ENCODE data around the gene SNX30.

The SNX30 gene

GRCh38 chr9:112784020-112784785 is 33.6 kb downstream of the SNX30 start:
- no peak overlapping the region for H3K27ac Mint-ChIP-seq
- H3K36me3 Mint-ChIP-seq (ENCODE audit: low read depth), result no peaks in the 10 kb centered on the region
- no peaks in the 10 kb centered on the region for H3K27me3 Mint-ChIP-seq
- H3K4me1 Mint-ChIP-seq (ENCODE audit: low read depth), result peaks cover 26% of the 10 kb centered on the region
- H3K9me3 Mint-ChIP-seq, result no peaks in the 10 kb centered on the region
- no peak overlapping the region for H3K4me3 Mint-ChIP-seq

GRCh38 chr9:112785986-112786385 is 35.4 kb downstream of the SNX30 start:
- Mint-ChIP-seq H3K27me3 (no peaks in the 10 kb centered on the region), H3K36me3 (ENCODE audit: low read depth) (no peaks in the 10 kb centered on the region), H3K4me1 (ENCODE audit: low read depth) (peaks cover 23% of the 10 kb centered on the region), H3K9me3 (no peaks in the 10 kb centered on the region), H3K4me3 (no peak overlapping the region), H3K27ac (no peak overlapping the region)

- H3K4me1 Mint-ChIP-seq (ENCODE audit: low read depth), result peaks cover 22% of the 10 kb centered on the region
- no peak overlapping the region for H3K4me3 Mint-ChIP-seq
- no peaks in the 10 kb centered on the region for H3K27me3 Mint-ChIP-seq
- no peaks in the 10 kb centered on the region for H3K36me3 Mint-ChIP-seq (ENCODE audit: low read depth)
- H3K9me3 Mint-ChIP-seq, result no peaks in the 10 kb centered on the region
- H3K27ac Mint-ChIP-seq, result peak overlapping the region; percentile 28
Measured at GRCh38 chr9:112786829-112787520, 36.4 kb downstream of the SNX30 start.

GRCh38 chr9:112787978-112788377 is 37.4 kb downstream of the SNX30 start:
- Mint-ChIP-seq H3K36me3 (ENCODE audit: low read depth) (no peaks in the 10 kb centered on the region), H3K27ac (no peak overlapping the region), H3K9me3 (no peaks in the 10 kb centered on the region), H3K4me1 (ENCODE audit: low read depth) (peaks cover 29% of the 10 kb centered on the region), H3K4me3 (no peak overlapping the region), H3K27me3 (no peaks in the 10 kb centered on the region)

- H3K4me3 Mint-ChIP-seq, result no peak overlapping the region
- peaks cover 26% of the 10 kb centered on the region for H3K4me1 Mint-ChIP-seq (ENCODE audit: low read depth)
- no peak overlapping the region for H3K27ac Mint-ChIP-seq
- H3K27me3 Mint-ChIP-seq, result no peaks in the 10 kb centered on the region
- H3K9me3 Mint-ChIP-seq, result no peaks in the 10 kb centered on the region
- H3K36me3 Mint-ChIP-seq (ENCODE audit: low read depth), result no peaks in the 10 kb centered on the region
Measured at GRCh38 chr9:112789473-112789872, 38.9 kb downstream of the SNX30 start.

GRCh38 chr9:112789891-112790774 is 39.6 kb downstream of the SNX30 start:
- no peaks in the 10 kb centered on the region for H3K27me3 Mint-ChIP-seq
- H3K36me3 Mint-ChIP-seq (ENCODE audit: low read depth), result no peaks in the 10 kb centered on the region
- H3K27ac Mint-ChIP-seq, result no peak overlapping the region
- H3K4me3 Mint-ChIP-seq, result no peak overlapping the region
- peaks cover 26% of the 10 kb centered on the region for H3K4me1 Mint-ChIP-seq (ENCODE audit: low read depth)
- no peaks in the 10 kb centered on the region for H3K9me3 Mint-ChIP-seq

- Mint-ChIP-seq H3K27me3 (no peaks in the 10 kb centered on the region), H3K4me1 (ENCODE audit: low read depth) (peaks cover 10% of the 10 kb centered on the region), H3K36me3 (ENCODE audit: low read depth) (no peaks in the 10 kb centered on the region), H3K4me3 (no peak overlapping the region), H3K27ac (no peak overlapping the region), H3K9me3 (no peaks in the 10 kb centered on the region)
Measured at GRCh38 chr9:112792670-112793069, 42.1 kb downstream of the SNX30 start.

- Mint-ChIP-seq H3K4me3 (no peak overlapping the region), H3K9me3 (no peaks in the 10 kb centered on the region), H3K36me3 (ENCODE audit: low read depth) (no peaks in the 10 kb centered on the region), H3K27ac (no peak overlapping the region), H3K4me1 (ENCODE audit: low read depth) (peaks cover 10% of the 10 kb centered on the region), H3K27me3 (no peaks in the 10 kb centered on the region)
Measured at GRCh38 chr9:112793213-112793810, 42.8 kb downstream of the SNX30 start.

GRCh38 chr9:112794731-112795130 is 44.2 kb downstream of the SNX30 start:
- H3K27ac Mint-ChIP-seq, result no peak overlapping the region
- no peak overlapping the region for H3K4me3 Mint-ChIP-seq
- H3K4me1 Mint-ChIP-seq (ENCODE audit: low read depth), result peaks cover 10% of the 10 kb centered on the region
- H3K9me3 Mint-ChIP-seq, result no peaks in the 10 kb centered on the region
- H3K36me3 Mint-ChIP-seq (ENCODE audit: low read depth), result no peaks in the 10 kb centered on the region
- H3K27me3 Mint-ChIP-seq, result no peaks in the 10 kb centered on the region

- H3K27me3 Mint-ChIP-seq, result no peaks in the 10 kb centered on the region
- H3K4me1 Mint-ChIP-seq (ENCODE audit: low read depth), result peaks cover 10% of the 10 kb centered on the region
- no peaks in the 10 kb centered on the region for H3K36me3 Mint-ChIP-seq (ENCODE audit: low read depth)
- H3K27ac Mint-ChIP-seq, result no peak overlapping the region
- H3K4me3 Mint-ChIP-seq, result no peak overlapping the region
- H3K9me3 Mint-ChIP-seq, result no peaks in the 10 kb centered on the region
Measured at GRCh38 chr9:112795921-112796320, 45.4 kb downstream of the SNX30 start.

GRCh38 chr9:112796485-112796884 is 45.9 kb downstream of the SNX30 start:
- H3K27ac Mint-ChIP-seq, result no peak overlapping the region
- H3K36me3 Mint-ChIP-seq (ENCODE audit: low read depth), result no peaks in the 10 kb centered on the region
- peaks cover 10% of the 10 kb centered on the region for H3K4me1 Mint-ChIP-seq (ENCODE audit: low read depth)
- no peaks in the 10 kb centered on the region for H3K27me3 Mint-ChIP-seq
- H3K9me3 Mint-ChIP-seq, result no peaks in the 10 kb centered on the region
- H3K4me3 Mint-ChIP-seq, result no peak overlapping the region

- no peaks in the 10 kb centered on the region for H3K9me3 Mint-ChIP-seq
- H3K4me1 Mint-ChIP-seq (ENCODE audit: low read depth), result peaks cover 4% of the 10 kb centered on the region
- no peaks in the 10 kb centered on the region for H3K27me3 Mint-ChIP-seq
- no peak overlapping the region for H3K27ac Mint-ChIP-seq
- no peak overlapping the region for H3K4me3 Mint-ChIP-seq
- H3K36me3 Mint-ChIP-seq (ENCODE audit: low read depth), result peaks cover 14% of the 10 kb centered on the region
Measured at GRCh38 chr9:112809351-112809848, 58.8 kb downstream of the SNX30 start.

- Mint-ChIP-seq H3K4me3 (no peak overlapping the region), H3K4me1 (ENCODE audit: low read depth) (peaks cover 4% of the 10 kb centered on the region), H3K27ac (no peak overlapping the region), H3K9me3 (no peaks in the 10 kb centered on the region), H3K36me3 (ENCODE audit: low read depth) (peaks cover 9% of the 10 kb centered on the region), H3K27me3 (no peaks in the 10 kb centered on the region)
Measured at GRCh38 chr9:112809906-112810305, 59.3 kb downstream of the SNX30 start.

- H3K9me3 Mint-ChIP-seq, result no peaks in the 10 kb centered on the region
- no peak overlapping the region for H3K27ac Mint-ChIP-seq
- H3K27me3 Mint-ChIP-seq, result no peaks in the 10 kb centered on the region
- H3K4me1 Mint-ChIP-seq (ENCODE audit: low read depth), result peaks cover 4% of the 10 kb centered on the region
- H3K36me3 Mint-ChIP-seq (ENCODE audit: low read depth), result peaks cover 5% of the 10 kb centered on the region
- no peak overlapping the region for H3K4me3 Mint-ChIP-seq
Measured at GRCh38 chr9:112810696-112811490, 60.3 kb downstream of the SNX30 start.
